GM19351 (cell line): ENCODE results near the gene TMEM47.

Experiments
- ATAC-seq: cut with Tn5 transposase; IDR thresholded peaks from one replicate; pipeline ENCODE4 v1.9.1; 2021; ENCODE audit warnings: mild to moderate bottlenecking, moderate library complexity; ENCODE audit not compliant: unreplicated experiment

TMEM47 gene

GRCh38 chrX:34586346-34586911 lies 70.7 kb downstream of the TMEM47 start:
- no peak for ATAC-seq

GRCh38 chrX:34585561-34585960 lies 71.5 kb downstream of the TMEM47 start:
- ATAC-seq: no peak

- ATAC-seq: no peak
Measured at GRCh38 chrX:34584781-34585180, 72.3 kb downstream of the TMEM47 start.

- no peak for ATAC-seq
Measured at GRCh38 chrX:34580069-34580468, 77.0 kb downstream of the TMEM47 start.

- ATAC-seq: no peak
Measured at GRCh38 chrX:34578237-34578636, 78.8 kb downstream of the TMEM47 start.
